Endometrial microvascular endothelial cells (primary cell): ENCODE results near the gene CACNA2D3. TPM values are rescaled to one million over a fixed set of nuclear protein-coding genes. Genes with fewer than 3 reads are reported as not detected.

Source experiments
- in situ Hi-C: cut with HindIII; loops from 2 replicates; pipeline ENCODE4 v1.10.0; 2017; ENCODE audit warnings: low sequenced_read_pairs, low pct_unique_long_range_greater_than_20kb; ENCODE audit errors: inconsistent ontology term
- total RNA-seq: library from RNA; depleted of rRNA; stranded (reverse); fragments of >200 nt; gene quantifications from one replicate; pipeline ENCODE4 v1.2.3, GENCODE V29; 2015; ENCODE audit errors: inconsistent ontology term

CACNA2D3 gene
- total RNA-seq, 1 donor from 2014 or later = not detected

DNA sequence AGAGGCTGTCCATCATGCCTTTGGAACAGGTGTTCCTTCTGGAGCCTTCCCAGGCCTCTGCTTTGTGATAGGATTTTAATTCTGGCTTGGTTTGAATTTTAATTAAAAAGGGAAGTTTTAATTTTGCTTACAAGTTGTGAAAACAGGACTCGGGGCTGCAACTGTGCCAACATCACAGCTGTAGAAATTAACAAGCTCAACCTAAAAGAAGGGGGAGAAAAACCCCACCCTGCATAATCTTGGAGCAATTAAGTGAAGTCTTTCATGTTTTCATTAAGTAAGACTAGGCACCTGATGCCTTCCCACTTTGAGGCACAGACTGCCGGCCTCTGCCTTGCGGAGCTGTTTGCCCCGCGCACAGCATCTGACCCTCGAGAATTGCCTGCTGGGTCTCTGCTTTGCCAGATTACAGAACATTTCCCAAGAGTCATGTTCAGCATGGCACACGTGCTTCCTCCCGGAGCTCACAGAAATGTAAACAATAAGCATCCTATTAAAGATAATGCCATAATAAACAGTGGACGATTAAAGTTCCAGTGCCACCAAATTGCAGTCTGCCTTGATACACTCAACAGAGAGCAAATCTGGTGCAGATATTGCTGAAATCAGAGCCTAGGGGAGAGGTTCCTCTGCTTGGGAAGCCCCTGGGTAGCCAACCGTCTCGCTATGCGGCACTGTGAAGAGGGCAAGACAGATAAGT is 441.3 kb downstream of the CACNA2D3 start:
- in situ Hi-C loops = no loop called here

DNA sequence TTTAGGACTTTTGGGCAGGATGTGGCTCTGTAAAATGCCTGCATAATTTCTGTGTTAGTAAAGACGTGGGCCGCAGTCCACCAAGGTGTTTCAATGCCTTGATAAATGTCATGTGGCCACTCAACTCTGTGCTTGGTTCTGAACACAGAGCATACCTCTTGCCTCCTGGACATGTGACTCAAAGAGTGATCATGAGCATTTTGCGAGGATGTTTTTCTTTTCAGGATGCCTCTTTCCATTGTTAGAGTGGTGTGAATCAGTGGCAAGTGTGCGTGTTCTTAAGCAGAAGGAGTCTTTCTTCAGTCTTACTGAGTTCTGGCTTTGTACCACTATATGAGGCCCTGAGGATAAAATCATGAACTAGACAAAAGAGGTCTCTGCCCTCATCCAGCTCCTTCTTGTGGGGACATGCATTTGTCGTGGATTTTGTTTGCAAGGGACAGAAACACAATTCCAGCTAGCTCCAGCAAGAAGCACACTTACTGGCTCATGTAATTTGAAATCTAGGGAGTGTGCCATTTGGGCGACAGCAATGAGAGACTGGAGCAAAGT is 442.1 kb downstream of the CACNA2D3 start:
- in situ Hi-C loops = no loop called here

DNA sequence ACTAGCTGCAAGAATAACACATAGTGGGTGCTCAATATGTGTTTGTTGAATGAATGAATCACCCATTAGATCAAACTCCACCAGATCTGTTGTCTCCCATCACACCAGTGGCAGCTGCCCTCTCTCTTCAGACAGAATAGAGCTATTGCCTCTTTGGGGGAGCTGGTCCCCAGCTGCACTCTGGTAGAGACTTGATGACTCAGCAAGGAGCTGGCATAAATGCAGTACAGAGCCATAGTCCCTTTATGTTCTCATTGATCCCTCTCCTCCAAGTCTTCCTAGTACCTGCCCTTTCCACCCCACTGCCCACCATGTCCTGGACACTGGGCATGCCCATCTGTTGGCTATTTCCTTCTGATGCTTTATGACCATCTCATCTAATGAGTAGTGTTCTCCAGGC is 443.6 kb downstream of the CACNA2D3 start:
- in situ Hi-C loops = no loop called here

DNA sequence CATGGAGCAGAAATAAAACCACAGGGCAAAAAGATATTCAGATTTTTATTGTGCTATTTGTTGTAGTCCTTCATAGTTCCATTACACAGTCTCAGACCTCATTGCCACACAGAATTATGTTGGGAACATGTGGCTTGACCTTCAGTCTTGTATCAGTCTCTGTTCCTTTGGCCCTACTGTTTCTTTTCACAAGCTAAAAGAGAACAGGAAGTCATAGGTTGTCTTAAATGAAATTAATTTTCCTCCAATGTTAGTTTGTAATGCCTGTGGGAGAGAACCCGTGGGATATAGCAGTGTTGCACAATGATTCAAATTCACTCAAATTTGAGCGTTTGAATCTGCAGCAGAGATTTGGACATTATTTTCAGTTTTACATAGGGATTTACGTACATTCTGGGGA is 445.6 kb downstream of the CACNA2D3 start:
- in situ Hi-C loops = no loop called here

GRCh38 chr3:54570008-54570407 is 447.7 kb downstream of the CACNA2D3 start:
- in situ Hi-C loops = no loop called here

DNA sequence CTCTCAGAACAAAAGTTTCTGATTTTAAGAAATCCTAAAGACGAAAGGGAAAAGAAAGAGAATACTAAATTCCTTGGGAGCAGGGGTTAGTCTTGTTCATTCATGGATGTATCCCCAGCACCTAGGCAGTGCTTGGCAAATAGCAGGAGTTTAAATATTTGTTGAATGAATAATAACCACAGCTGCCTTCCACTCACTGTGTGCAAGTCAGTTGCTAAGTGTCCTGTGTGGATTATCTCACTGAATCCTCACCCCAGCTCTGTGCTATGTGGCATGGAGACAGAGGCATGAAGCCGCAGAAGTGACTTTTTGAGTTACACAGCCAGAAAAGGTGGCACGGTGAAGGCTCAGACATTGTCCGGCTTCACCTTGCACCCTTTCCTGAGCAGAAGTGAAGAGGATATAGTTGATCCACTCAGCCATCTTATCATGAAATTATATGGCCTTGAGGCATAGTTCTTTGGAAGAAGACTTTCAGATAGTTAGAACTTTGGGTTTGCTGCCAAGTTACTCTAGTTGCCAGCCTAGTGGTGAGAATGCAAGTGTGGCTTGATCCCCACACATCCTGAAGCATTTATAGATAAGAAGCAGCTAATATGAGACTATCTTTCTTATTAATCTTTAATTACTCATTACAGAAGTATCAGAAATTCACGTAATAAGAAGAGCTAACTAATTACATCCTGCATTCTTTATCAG is 450.0 kb downstream of the CACNA2D3 start:
- in situ Hi-C loops = no loop called here

DNA sequence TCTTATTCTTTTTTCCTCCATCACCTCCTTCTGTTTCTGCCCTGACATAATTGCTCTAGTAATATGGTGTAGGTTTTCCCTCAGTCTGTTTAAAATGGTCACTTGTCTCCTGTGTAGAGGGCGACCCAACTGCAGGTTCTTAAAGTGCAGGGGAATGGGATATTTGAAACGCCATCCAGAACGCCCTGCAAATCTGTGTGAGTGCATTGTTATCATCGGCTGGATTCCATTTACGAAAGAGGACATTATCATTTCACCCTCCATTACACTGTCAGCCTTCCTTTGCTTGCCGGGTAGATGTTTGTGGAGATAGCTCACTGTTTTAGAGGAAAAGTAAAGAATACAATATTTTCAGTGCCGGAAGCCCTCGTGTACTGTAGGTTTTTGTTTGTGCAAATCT is 451.5 kb downstream of the CACNA2D3 start:
- in situ Hi-C loops = no loop called here

DNA sequence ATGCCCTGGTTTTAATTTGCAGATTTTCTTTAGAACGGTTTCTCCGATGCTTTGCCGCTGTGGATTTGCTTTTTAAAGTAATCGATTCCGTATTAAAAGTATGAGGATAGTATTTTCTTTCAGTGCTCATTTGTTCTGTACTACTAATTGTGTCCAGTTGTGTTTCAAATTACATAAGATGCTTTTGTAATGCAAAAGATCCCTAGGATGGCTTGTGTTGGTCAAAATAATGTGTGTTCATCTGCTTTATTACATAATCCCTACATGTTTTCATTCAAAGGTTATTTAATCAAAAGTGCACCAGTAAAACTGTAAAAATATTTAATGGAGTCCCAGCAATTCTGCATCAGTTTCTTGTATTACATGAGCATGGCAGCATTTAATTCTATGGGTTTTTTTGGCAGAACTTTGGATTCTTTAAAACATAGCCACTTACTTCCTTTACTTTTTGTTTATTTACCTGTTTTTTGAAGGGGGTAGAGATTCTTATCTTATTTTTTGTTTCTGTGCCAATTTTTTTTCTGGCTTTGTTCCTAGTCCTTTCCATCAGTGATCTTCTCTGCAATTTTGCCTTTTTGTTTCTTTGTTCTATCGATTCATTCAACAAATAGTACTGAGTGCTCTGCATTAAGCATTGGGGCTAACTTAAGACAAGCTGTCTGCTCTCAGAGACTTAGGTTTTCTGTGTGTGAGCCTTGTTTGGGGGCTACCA is 452.7 kb downstream of the CACNA2D3 start:
- in situ Hi-C loops = no loop called here

- in situ Hi-C loops = no loop called here
Observed at GRCh38 chr3:54575618-54575960, 453.2 kb downstream of the CACNA2D3 start.

DNA sequence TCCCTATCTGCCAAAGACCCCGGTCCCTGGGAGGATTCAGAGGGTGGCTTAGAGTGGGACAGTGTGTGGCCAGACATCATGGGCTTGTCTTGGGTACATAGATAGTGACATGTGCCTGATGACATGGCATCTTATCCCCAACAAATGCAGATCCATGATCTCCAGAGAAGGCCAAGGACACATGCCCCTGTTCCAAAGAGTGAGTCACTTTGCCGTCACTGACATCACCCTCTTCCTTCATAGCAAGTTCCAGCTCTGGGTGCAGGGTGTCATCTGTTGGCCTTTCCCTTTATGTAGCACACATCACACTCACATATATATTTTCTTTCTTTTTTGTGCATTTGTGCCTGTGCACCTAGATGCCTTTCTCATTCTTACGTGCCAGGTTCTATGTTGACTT is 455.0 kb downstream of the CACNA2D3 start:
- in situ Hi-C loops = no loop called here

GRCh38 chr3:54578417-54578816 is 456.1 kb downstream of the CACNA2D3 start:
- in situ Hi-C loops = no loop called here

DNA sequence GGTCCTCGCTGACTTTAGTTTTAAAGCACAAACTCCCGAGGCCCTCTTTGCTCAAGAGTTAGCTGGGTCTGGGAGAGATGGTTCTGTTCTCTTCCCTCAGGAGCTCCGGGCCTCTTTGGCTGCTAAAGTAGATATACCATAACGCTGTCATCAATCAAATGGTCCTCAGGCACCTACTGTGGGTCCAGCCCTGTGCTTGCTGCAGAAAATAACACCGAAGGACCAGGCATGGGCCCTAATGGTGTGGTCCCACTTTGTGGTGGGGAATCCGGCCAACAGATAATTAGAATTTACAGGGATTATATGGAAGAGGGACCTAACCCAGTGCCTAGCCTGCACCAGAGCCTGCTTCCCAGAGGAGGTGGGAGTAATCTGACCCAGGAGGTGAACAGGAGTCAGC is 458.1 kb downstream of the CACNA2D3 start:
- in situ Hi-C loops = no loop called here

- in situ Hi-C loops = no loop called here
Observed at GRCh38 chr3:54582424-54582823, 460.1 kb downstream of the CACNA2D3 start.

GRCh38 chr3:54591157-54591556 is 468.8 kb downstream of the CACNA2D3 start:
- in situ Hi-C loops = no loop called here

- in situ Hi-C loops = no loop called here
Observed at GRCh38 chr3:54593653-54594052, 471.3 kb downstream of the CACNA2D3 start.

- in situ Hi-C loops = no loop called here
Observed at GRCh38 chr3:54596087-54596486, 473.7 kb downstream of the CACNA2D3 start.

DNA sequence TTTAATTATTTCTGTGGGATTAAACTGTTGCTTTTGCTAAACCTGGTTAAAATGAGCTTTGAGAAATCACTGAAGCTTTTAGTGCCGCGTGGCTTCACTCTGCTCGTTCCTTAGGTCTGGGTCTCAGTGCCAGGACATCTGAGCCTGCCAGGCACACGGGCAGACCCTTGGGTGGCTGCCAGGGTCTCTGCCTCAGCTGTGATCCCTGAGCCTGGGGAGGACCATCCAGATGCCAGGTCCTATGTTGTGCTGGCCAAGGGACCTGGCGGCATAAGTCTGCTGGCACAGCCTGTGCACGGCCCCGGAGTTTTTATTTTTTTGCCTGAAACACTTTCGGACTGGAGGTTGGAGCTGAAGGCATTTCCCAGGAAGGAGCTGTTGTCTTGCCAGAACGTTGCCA is 477.4 kb downstream of the CACNA2D3 start:
- in situ Hi-C loops = no loop called here

GRCh38 chr3:54600441-54601204 is 478.3 kb downstream of the CACNA2D3 start:
- in situ Hi-C loops = no loop called here

GRCh38 chr3:54604495-54604894 is 482.1 kb downstream of the CACNA2D3 start:
- in situ Hi-C loops = no loop called here
